Glutamatergic neuron (in vitro differentiated cells): ENCODE data around the gene HPSE2. TPM values are rescaled to one million over a fixed set of nuclear protein-coding genes. Genes with fewer than 3 reads are reported as not detected.

Source experiments
- DNase-seq: peaks from one replicate; pipeline ENCODE4 v3.0.0; 2022
- H3K27ac Mint-ChIP-seq: one replicate; pipeline ENCODE4 v1.8.0; 2020; ENCODE audit warnings: mild to moderate bottlenecking, mixed read lengths, inconsistent platforms; ENCODE audit not compliant: unreplicated experiment
- H3K27me3 Mint-ChIP-seq: one replicate; pipeline ENCODE4 v1.8.0; 2020; ENCODE audit warnings: mild to moderate bottlenecking, moderate library complexity, mixed read lengths, inconsistent platforms; ENCODE audit not compliant: unreplicated experiment
- H3K36me3 Mint-ChIP-seq: one replicate; pipeline ENCODE4 v1.8.0; 2020; ENCODE audit warnings: mild to moderate bottlenecking, mixed read lengths, inconsistent platforms; ENCODE audit not compliant: unreplicated experiment
- H3K4me1 Mint-ChIP-seq: one replicate; pipeline ENCODE4 v1.8.0; 2020; ENCODE audit warnings: mild to moderate bottlenecking, low read depth, mixed read lengths, inconsistent platforms; ENCODE audit not compliant: unreplicated experiment
- H3K4me3 Mint-ChIP-seq: one replicate; pipeline ENCODE4 v1.8.0; 2020; ENCODE audit warnings: mild to moderate bottlenecking, mixed read lengths, inconsistent platforms; ENCODE audit not compliant: unreplicated experiment
- H3K9me3 Mint-ChIP-seq: one replicate; pipeline ENCODE4 v1.8.0; 2020; ENCODE audit warnings: mild to moderate bottlenecking, moderate library complexity, mixed read lengths, inconsistent platforms; ENCODE audit not compliant: unreplicated experiment
- CTCF ChIP-seq: fragments of 200-600 bp; sonication (generic); IDR thresholded peaks from one replicate; pipeline ENCODE4 v1.5.0; 2021; ENCODE audit not compliant: partially characterized antibody, unreplicated experiment
- total RNA-seq: library from RNA; stranded (reverse); fragmentation: NEBNext Ultra II Directional; extraction: Animal tissue kit (Norgen Biotek cat#: 25700); gene quantifications from one replicate; pipeline ENCODE4 v1.2.1, GENCODE V29; 2021; ENCODE audit not compliant: unreplicated experiment

The HPSE2 gene
- total RNA-seq, 1 donor from 2014 or later, result not detected

- Mint-ChIP-seq H3K27ac (no peak overlapping the region), H3K27me3 (no peaks in the 10 kb centered on the region), H3K36me3 (no peaks in the 10 kb centered on the region), H3K4me3 (no peak overlapping the region), H3K4me1 (no peaks in the 10 kb centered on the region), H3K9me3 (peaks cover 2% of the 10 kb centered on the region)
- DNase-seq, result no peak
- TF ChIP-seq CTCF, result no peak
These were observed 701.8 kb downstream of the HPSE2 start for GRCh38 chr10:98533746-98534445.

DNA sequence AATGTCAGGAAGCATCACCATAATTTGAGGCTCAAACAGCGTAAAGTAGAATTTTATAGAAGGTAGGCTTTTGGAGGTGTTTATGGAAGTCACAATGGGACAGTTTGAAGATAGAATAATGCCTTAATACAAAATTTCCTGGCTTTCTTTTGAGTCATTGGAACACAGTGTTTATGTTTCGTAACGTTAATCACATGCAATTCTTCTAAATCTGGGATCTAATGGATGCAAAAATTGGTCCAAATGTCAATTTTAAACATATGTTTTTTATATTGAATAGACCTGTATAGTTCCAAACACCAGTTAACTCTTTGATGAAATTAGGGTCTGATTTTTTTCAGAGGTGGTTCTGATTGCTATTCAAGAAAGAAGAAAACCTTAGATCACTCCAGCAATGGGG, 702.4 kb downstream of the HPSE2 start:
- TF ChIP-seq CTCF, result no peak
- no peaks in the 10 kb centered on the region for H3K36me3 Mint-ChIP-seq
- no peak for DNase-seq
- H3K27ac Mint-ChIP-seq, result no peak overlapping the region
- no peaks in the 10 kb centered on the region for H3K27me3 Mint-ChIP-seq
- H3K9me3 Mint-ChIP-seq, result peaks cover 2% of the 10 kb centered on the region
- no peak overlapping the region for H3K4me3 Mint-ChIP-seq
- H3K4me1 Mint-ChIP-seq, result no peaks in the 10 kb centered on the region

- DNase-seq, result no peak
- TF ChIP-seq CTCF, result no peak
- no peaks in the 10 kb centered on the region for H3K9me3 Mint-ChIP-seq
- no peak overlapping the region for H3K4me3 Mint-ChIP-seq
- no peaks in the 10 kb centered on the region for H3K36me3 Mint-ChIP-seq
- H3K27me3 Mint-ChIP-seq, result no peaks in the 10 kb centered on the region
- no peak overlapping the region for H3K27ac Mint-ChIP-seq
- H3K4me1 Mint-ChIP-seq, result no peaks in the 10 kb centered on the region
These were observed 706.9 kb downstream of the HPSE2 start for GRCh38 chr10:98528805-98529183.

GRCh38 chr10:98528166-98528804, 707.4 kb downstream of the HPSE2 start:
- Mint-ChIP-seq H3K4me1 (no peaks in the 10 kb centered on the region), H3K36me3 (no peaks in the 10 kb centered on the region), H3K27ac (no peak overlapping the region), H3K27me3 (no peaks in the 10 kb centered on the region), H3K9me3 (no peaks in the 10 kb centered on the region), H3K4me3 (no peak overlapping the region)
- no peak for DNase-seq
- TF ChIP-seq CTCF, result no peak

DNA sequence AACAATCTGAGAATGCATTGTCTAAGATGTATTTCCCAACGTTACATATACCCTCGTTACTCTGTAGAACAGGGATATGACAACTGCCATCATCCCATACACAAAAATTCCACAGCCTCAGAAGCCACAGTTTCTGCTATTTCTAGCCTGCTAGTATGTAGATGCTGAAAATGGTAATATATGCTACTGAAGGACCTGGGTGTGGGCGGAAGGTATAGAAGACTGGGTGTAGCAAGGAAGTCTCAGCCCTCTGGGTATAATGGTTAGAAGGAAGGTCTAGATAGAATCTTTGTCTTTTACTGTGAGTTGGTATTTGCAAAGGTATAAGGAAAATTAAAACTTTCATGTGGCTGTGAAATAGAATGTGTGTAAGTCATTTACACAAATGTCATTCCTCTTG, 709.7 kb downstream of the HPSE2 start:
- no peaks in the 10 kb centered on the region for H3K9me3 Mint-ChIP-seq
- DNase-seq, result no peak
- TF ChIP-seq CTCF, result no peak
- H3K27me3 Mint-ChIP-seq, result no peaks in the 10 kb centered on the region
- H3K36me3 Mint-ChIP-seq, result no peaks in the 10 kb centered on the region
- no peak overlapping the region for H3K4me3 Mint-ChIP-seq
- H3K4me1 Mint-ChIP-seq, result no peaks in the 10 kb centered on the region
- H3K27ac Mint-ChIP-seq, result no peak overlapping the region
